Measurements from ENCODE around the gene INHA.

The INHA gene

DNA sequence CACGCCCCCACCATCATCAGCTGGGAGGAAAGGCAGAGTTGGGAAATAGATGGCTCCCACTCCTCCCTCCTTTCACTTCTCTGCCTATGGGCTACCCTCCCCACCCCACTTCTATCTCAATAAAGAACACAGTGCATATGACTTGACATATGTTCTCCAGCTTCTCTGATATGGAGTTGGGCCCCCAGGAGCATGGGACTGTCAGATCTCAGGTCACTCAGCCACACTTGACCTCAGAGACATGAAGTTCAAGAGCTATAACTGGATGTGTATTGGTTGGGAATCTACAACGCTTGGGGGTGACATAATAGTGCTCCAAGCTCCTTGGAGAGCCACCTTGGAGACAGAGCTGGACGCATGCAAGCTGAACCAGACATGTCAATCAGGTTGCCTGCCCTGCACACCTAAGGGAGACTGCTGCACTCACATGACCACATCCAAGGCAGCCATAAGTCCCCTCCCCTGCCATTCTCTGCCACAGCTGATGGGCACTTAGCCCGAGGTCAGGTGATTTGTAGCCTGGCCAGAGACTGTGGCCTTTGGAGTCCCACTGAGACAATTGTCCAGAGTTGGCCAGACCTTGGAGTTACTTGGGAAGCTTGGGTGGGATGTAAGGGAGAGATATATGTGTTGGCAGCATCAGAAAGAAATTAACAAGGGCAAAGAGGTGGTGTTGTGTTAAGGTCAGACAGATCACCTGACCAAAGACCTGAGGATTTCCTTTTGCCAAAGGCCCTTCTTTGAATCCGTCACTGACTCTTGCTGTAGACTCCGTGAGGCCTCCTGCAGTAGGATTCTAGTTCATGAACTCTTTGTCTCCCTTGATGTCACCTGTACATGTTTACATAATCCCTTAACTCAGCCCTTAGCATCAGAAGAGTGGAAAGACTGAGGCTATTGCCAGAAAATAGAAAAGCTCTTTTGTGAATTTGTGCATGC lies 3.7 kb downstream of the INHA start:
- no peak for DNase-seq

DNA sequence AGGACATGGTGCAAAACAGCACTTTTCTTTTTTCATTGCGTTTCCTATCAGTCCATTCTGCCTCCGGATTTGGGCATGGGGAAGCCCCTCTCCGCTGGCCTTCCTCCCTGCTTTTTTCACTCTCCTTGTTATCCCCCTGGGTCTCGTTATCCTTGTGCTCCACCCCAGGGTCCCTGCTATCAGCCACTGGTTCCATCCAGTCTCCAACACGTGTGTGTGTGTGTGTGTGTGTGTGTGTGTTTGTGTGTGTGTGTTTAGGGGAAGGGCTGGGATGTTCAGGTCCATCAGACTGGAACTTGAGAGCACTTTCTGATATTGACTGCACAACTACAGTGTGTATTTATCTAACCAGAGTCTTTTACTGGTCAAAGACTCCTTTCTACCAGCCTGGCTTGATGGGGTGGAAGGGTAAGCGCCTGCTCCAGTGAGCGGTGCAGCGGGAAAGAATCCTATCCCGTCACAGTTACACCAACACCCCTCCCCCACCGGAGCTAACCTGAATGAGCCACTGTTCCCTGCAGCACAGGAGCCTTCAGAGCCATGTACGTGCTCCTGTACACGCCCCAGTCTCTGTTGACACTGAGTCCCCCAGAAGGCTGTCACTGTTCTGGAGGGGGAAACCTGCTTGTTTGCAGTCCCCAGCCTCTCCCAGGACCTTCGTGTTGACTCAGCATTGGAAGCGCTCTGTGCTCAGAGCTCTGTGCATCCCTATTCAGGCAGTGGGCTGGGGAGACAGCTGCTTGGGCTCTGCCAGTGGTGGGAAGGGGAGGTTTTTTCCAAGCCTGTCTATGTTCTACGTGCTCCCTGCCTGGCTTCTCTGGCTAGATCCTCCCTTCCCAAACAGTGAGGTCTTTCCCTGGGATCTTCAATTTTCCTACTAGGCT lies 4.6 kb downstream of the INHA start:
- no peak for DNase-seq

DNA sequence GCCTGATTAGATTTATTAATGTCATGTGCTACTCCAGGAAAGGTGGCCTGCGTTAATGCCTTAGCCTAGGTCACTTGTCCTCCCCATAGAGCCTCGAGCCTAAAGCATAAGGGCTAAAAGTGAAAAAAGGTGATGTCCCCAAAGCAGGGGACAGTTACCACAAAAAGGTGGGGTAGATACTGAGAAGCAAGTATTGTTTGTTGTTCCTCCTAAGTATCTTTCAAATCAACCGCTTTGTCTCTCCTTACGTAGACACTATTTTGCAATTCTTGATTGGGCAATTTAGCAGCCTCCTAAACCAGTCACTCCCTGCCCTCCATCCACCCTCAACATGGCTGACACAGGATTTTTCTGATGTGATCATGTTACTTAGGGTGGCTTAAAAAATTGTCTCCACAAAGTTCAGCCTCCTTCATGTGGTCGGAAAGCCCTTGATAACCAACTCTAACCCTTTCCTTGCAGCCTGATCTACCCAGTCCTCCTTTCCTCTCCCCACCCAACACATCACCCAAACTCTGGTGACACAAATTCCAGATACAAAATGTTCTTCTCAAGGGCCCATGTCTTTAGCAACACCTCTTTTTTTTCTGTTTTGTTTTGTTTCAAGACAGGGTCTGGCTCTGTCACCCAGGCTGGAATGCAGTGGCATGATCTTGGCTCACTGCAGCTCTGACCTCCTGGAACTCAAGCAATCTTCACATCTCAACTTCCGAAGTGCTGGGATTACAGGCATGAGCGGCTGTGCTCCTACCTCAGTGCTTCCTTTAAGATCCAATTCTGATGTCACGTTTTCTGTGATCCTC lies 6.9 kb downstream of the INHA start:
- no peak for DNase-seq

DNA sequence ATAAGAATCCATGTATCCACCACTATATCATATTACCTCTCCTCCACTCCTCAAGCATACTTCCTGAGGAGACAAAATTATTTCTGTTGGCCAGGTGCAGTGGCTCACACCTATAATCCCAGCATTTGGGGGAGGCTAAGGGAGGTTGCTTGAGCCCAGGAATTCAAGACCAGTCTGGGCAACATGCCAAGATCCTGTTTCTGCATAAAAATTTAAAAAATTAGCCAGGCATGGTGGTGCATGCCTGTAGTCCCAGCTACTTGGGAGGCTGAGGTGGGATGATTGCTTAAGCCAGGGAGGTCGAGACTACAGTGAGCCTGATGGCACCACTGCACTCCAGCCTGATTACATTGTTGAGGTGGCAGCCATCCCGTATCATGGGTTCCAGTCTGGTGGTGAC lies 9.2 kb downstream of the INHA start:
- DNase-seq = no peak

DNA sequence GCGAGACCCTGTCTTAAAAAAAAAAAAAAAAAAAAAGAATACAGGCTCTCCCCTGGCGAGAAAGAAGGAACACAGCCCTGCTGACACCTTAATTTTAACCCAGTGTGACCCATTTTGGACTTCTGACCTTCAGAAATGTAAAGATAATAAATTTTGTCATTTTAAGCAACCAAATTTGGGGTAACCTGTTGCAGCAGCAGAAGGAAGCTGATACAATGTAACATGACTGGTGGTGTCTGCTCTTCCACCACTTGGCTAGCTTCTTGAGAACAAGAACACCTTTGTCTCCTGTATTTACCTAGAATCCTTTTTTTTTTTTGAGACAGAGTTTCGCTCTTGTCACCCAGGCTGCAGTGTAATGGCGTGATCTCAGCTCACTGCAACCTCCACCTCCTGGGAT lies 19.0 kb downstream of the INHA start:
- no peak for DNase-seq

DNA sequence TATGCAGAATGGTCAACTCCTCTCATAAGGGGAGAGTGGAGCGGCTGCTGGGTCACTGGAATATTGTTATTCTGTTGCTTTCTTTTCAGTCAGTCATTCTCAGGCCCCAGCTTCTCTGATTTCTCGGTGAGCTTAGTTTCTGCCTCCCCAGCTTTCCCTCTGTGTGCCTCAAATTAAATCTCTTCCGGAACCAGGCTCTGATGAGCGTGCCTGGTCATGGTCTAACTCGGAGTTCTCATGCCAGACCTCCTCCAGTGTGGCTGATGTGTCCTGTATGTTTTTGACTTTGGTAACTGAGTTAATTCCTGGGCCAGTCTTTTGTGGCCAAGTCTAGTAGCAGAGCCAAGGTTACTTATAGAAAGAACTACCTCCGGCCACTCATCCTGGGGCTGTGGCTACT lies 20.6 kb downstream of the INHA start:
- DNase-seq = no peak

DNA sequence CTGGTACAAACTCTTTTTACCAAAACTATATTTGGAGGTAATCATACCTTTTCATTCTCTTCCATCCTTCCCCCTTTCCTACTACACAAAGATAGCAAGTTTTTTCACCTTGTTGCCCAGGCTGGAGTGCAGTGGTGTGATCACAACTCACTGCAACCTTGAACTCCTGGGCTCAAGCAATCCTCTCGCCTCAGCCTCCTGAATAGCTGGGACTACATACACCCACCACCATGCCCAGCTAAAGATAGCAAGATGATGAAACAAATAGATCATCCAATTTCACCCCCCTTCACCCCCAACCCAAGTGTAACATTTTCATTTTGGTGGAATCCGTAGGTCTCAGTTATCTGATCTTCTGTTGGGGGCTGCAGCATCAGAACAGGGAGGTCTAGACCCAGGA lies 21.0 kb downstream of the INHA start:
- DNase-seq = no peak

DNA sequence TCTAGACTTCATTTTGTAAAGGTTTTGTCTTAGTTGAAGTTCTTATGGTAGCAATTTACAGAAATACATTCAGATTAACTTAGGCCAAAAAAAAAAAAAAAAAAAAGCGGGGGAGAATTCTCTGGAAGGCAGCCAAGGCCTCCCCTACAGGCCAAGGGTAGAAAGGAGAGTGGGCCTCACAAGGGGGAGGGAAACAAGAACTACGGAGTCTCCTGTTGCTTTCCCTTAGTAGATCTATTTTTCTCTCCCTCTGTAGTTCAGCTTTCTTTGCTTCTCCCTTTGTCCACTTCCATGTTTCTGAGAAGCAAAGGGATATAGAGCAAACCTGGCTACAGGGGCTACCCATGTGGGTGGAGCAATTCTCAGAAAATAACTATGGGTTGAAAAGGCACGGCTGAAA lies 23.1 kb downstream of the INHA start:
- DNase-seq = no peak

DNA sequence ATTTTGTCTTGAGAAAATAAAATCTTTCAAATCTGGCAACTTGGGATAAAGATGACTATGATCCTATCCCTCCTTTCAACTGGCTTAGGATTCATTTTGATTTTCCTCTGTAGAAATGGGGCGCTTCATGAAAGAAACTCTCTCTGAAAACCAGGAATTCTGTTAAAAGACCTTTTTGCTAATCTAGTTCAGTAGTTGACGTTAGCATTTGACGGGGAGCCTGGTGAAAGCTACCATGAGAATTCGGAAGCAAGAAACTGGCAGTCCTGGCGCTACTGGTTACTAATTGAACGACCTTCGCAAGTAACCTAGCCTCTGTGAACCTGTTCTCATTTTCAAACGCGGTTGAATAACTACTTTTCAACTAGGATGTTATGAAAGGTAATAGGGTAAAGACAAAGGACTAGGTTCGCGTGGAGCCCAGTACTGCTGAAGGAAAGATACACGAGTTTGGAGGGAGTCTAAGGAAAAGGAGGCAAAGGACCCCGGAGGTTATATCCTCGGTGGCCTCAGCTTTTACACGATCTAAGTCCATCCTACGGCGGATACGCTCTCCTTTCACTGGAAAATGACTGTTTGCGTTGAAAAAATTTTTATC lies 24.9 kb downstream of the INHA start:
- no peak for DNase-seq

DNA sequence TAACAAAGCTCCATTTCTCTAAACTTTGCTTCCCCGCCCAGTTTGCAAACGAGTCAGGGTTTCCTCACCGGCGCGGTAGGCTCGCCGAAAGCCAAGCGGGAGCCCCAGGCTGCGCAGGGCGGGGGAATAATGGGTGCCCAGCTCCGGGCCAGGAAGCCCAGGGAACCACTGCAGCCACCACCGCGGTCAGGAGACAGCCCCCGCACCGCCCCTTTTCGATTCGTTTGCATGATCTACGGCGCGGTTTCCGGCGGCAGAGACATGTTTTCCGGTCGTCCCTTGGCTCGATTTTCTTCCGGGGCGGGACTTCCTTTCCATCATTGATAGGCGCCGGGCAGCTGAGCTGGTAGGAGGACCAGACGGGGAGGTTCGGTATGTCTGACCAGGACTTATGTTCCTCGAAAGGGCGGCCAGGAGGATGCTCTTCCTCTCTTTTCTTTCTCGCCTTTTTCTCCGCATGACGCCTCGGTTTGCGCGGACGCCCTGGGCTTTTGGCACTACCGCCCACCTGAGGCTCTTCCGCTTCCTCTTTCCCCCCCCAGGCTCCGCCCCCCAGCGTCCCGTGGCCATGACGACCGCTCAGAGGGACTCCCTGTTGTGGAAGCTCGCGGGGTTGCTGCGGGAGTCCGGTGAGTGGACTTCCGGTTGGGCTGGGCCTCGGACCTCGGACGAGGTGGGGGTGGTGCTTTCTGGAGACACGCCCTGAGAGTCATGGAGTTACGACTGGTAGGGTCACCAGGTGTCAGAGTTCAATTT lies 25.6 kb downstream of the INHA start, which contains the start of gene STK11IP:
Gene STK11IP, plus strand, starts transcription at position 306 of the 756 bp plus-strand sequence. Its CDS starts 263 bp downstream, at position 569.
- DNase-seq = peak; percentile 87

DNA sequence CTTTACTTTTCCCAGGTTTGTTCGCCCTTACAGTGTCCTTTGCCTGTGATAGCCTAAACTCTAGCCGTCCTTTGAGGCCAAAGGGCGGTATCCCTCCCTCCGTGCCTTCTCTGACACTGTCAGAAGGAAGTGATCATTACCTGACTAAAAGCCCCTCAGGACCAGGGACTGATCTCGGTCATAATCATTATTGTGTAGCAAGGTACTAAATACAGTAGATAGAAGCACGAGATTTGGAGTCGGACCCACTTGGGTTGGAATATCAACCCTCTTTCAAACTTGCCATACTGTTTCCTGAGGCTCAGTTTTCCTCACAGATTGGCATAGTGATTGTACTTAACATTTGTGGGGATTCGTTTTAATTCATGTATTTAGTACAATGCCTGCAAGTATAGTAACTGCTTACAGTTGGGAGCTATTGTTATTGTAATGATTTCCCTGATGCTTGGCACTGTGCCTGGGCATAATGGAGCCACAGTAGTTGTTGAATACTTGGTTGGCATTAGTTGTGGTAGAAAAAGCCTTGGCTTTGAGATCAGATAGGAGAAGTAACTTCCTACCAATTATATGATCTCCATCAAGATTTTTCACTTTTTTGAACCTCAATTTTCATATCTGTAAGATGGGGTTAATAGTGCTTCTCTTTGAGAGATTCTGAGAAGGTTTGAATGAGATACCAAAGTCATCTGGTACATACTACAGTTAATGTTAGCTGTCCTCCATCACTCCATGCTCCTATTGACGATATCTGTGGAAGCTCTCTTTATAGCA lies 26.4 kb downstream of the INHA start:
- no peak for DNase-seq

DNA sequence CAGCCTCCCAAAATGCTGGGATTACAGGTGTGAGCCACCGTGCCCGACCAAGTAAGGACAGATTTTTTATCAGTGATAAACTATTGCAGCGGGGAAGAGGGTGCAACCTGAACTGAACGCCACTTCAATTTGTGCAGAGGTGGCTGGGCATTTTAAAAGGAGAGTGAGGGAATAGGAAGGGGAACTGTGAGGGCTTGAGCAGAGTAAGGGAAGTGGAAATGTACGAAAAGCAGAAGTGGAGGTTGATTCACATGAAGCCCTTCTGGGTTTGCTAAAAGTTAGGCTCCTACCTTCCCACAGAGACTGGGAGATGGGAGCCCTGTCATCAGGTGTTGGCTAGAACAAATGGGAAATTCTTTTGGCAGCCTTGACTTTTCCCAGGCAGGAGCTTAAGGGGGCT lies 31.7 kb downstream of the INHA start:
- DNase-seq = no peak

DNA sequence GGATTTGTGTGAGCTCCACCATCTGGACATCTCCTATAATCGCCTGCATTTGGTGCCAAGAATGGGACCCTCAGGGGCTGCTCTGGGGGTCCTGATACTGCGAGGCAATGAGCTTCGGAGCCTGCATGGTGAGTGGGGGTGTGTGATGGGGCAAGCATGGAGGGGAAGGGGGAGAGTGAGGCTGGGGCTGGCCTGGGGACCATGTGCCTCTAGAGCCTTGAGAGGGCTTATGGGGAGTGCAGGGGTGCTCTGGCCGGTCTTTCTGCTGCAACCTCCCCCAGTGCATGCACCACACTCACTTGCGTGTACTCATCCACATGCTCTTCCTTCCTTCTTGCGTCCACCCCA lies 33.5 kb downstream of the INHA start:
- no peak for DNase-seq

DNA sequence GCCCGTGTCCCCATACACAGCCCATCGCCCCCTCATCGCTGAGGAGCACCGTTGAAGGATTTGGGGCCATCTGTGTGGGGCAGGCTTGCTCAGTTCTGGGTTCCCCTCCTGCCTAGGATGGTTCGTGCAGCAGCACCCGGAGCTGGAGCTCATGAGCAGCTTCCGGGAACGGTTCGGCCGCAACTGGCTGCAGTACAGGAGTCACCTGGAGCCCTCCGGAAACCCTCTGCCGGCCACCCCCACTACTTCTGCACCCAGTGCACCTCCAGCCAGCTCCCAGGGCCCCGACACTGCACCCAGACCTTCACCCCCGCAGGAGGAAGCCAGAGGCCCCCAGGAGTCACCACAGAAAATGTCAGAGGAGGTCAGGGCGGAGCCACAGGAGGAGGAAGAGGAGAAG lies 35.8 kb downstream of the INHA start:
- no peak for DNase-seq

DNA sequence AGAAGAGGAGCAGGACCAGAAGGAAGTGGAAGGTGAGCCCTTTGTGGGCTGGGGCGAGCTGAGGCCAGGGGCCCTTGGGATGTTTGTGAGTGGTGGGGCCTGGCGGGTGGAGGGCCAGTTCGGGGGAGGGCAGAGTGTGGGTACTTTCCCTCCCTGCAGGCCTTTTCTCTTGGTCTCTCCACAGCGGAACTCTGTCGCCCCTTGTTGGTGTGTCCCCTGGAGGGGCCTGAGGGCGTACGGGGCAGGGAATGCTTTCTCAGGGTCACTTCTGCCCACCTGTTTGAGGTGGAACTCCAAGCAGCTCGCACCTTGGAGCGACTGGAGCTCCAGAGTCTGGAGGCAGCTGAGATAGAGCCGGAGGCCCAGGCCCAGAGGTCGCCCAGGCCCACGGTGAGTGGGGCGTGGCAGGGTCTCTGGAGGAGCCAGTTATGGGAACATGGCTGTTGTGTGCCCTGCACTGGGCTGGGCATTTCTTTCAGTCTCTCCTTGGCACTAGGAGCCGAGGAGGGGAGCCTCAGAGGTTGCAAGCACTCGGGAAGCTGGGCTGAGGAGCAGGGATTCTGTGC lies 36.4 kb downstream of the INHA start:
- no peak for DNase-seq

DNA sequence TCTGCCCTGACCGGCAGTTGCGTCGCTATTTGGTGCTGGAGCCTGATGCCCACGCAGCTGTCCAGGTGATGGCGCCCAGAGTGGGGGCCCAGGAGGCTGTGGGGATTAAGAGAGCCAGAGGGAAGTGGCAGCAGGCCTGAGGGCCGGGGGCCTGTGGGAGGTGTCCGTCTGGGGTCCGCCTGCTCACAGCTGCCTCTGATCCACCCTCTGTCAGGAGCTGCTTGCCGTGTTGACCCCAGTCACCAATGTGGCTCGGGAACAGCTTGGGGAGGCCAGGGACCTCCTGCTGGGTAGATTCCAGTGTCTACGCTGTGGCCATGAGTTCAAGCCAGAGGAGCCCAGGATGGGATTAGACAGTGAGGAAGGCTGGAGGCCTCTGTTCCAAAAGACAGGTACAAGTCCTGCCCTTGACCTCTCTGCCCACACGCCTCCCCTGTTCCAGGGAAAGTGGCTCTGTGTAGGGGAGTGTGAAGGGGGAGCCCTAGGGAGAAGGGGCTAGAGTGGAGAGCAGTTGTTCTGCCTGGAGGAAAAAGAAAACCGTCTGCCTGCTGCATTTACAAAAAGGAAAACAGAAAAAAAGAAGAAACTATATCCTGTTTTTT lies 37.1 kb downstream of the INHA start:
- DNase-seq = no peak

DNA sequence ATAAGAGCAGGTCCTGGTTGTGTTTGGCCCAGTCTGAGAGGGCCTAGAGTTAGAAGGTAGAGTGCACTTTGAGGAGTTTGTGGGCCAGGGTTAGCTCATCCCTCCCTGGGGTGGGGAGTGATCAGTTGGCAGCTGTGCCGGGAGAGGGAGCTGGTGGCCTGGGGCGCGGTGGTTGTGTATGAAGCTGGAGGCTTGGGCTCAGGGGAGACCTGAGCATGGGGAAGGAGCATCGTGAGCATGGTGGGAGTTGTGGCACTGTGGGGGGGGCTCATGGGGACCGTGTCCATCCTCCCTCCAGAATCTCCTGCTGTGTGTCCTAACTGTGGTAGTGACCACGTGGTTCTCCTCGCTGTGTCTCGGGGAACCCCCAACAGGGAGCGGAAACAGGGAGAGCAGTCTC lies 39.2 kb downstream of the INHA start:
- no peak for DNase-seq

DNA sequence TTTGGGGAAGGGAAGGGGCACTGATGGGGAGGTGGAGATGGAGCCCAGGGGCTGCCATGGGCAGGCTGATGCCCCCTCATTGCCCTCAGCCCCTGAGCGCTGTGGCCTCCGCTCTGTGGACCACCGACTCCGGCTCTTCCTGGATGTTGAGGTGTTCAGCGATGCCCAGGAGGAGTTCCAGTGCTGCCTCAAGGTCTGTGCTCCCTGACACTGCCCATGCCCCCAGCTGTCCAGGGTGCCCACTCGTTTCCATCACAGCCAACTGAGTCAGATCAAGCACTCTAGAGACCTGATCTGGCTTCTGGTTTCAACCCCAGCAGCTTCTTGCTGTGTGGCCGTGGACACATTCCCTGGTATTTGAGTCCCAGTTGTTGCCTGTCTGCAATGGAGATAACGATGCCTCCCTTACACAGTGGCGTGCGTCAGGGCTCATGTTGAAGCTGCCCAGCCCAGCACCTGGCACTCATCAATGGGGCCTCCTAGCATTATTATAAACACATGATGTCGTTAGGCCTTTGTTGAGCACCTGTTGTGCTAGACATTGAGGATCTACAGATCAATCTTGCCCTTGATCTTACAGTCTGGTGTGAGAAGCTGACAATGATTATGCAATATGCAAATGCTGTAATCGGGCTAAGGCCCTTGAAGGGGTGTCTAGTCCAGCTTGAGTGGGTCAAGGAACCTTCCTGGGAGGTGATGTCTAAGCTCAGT lies 39.9 kb downstream of the INHA start:
- no peak for DNase-seq

DNA sequence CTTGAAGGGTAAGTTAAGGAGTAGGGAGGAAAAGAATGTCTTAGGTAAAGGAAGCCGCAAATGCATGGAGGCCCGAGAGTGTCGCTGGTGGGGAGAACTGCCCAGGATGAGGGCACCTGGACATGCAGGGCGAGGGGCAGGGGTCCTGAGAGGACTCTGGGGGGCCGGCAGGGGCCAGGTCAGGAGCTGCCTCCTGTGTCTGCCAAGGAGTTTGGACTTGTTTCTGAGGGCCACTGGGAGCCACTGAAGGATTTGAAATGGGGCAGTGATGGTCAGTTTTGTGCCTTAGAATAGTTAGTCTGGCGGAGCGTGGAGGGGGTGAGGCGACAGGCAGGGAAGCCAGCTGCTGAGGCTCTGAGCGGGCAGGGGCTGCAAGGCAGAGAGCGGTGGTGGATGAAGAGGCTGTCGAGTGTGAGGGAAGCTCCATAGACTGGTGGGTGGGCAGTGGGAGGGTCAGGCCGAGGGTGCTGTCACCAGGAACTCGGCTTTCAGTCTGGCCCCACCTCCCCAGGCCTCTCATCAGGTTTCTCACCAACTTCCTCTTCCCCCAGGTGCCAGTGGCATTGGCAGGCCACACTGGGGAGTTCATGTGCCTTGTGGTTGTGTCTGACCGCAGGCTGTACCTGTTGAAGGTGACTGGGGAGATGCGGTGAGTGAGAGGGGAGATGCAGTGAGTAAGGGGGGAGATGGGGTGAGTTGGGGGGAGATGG lies 40.6 kb downstream of the INHA start:
- peak; percentile 21 for DNase-seq
